GM10266 (cell line): ENCODE results near the gene PDXDC1.

Experiments
- DNase-seq: peaks from one replicate; pipeline ENCODE4 v3.0.0; 2012; ENCODE audit errors: extremely low spot score
- CTCF ChIP-seq: IDR thresholded peaks from 2 replicates; pipeline ENCODE4 v1.5.1; 2012; ENCODE audit warnings: mild to moderate bottlenecking, low read depth; ENCODE audit not compliant: control insufficient read depth, insufficient read depth; ENCODE audit errors: missing control alignments

The PDXDC1 gene

GRCh38 chr16:15032547-15033308 lies 57.9 kb downstream of the PDXDC1 start:
- TF ChIP-seq CTCF: no peak
- no peak for DNase-seq

GRCh38 chr16:15033309-15033707 lies 58.5 kb downstream of the PDXDC1 start:
- no peak for TF ChIP-seq CTCF
- DNase-seq: no peak

GRCh38 chr16:15034266-15035162 lies 59.7 kb downstream of the PDXDC1 start:
- no peak for DNase-seq
- no peak for TF ChIP-seq CTCF

- DNase-seq: no peak
- TF ChIP-seq CTCF: no peak
Observed at GRCh38 chr16:15035163-15035729, 60.4 kb downstream of the PDXDC1 start.

- no peak for TF ChIP-seq CTCF
- DNase-seq: no peak
Observed at GRCh38 chr16:15037003-15037402, 62.2 kb downstream of the PDXDC1 start.

- no peak for TF ChIP-seq CTCF
- no peak for DNase-seq
Observed at GRCh38 chr16:15037745-15038144, 62.9 kb downstream of the PDXDC1 start.
